ENCODE measurements around the gene CDK14. TPM values are rescaled to one million over a fixed set of nuclear protein-coding genes. Genes with fewer than 3 reads are reported as not detected.

The CDK14 gene
- total RNA-seq, 2 donors from 2014 or later = 8.7 to 13.4 TPM

- Histone ChIP-seq H3K27ac (ENCODE audit: low read depth, low read length) (no peak overlapping the region), H3K9me3 (ENCODE audit: control insufficient read depth, low read length) (no peaks in the 10 kb centered on the region), H3K36me3 (ENCODE audit: control insufficient read depth, insufficient read depth, low read length) (no peaks in the 10 kb centered on the region), H3K4me3 (ENCODE audit: low read length) (no peak overlapping the region), H3K4me1 (ENCODE audit: control insufficient read depth, insufficient read depth, low read length) (peaks cover 17% of the 10 kb centered on the region), H3K27me3 (ENCODE audit: control insufficient read depth, insufficient read depth, low read length, poor library complexity, severe bottlenecking) (peaks cover 71% of the 10 kb centered on the region), H3K9ac (ENCODE audit: extremely low read depth, low read length, poor library complexity, severe bottlenecking) (no peak overlapping the region)
- H3K27me3 Mint-ChIP-seq (ENCODE audit: insufficient read depth) = peaks cover 38% of the 10 kb centered on the region
- no peak overlapping the region for H3K4me3 Mint-ChIP-seq
- H3K4me1 Mint-ChIP-seq = peaks cover 26% of the 10 kb centered on the region
- 45% methylated on average over 3 of the region's 3 CpGs; no CpG with 5 or more reads in 1 of the 2 experiments for WGBS, 2 experiments (ENCODE audit: insufficient coverage in 1 of 2, insufficient read length in 1 of 2)
- no peak overlapping the region for H3K27ac Mint-ChIP-seq
- no peaks in the 10 kb centered on the region for H3K9me3 Mint-ChIP-seq
- no peak for TF ChIP-seq CTCF (conservative IDR thresholded peaks at IDR 0.05)
- DNase-seq = no peak
- H3K36me3 Mint-ChIP-seq (ENCODE audit: low read depth) = no peaks in the 10 kb centered on the region
These were observed 82.9 kb downstream of the CDK14 start for GRCh38 chr7:90678986-90679385.

- Mint-ChIP-seq H3K36me3 (ENCODE audit: low read depth) (no peaks in the 10 kb centered on the region), H3K27ac (no peak overlapping the region), H3K4me3 (no peak overlapping the region), H3K9me3 (no peaks in the 10 kb centered on the region), H3K27me3 (ENCODE audit: insufficient read depth) (peaks cover 38% of the 10 kb centered on the region), H3K4me1 (peaks cover 22% of the 10 kb centered on the region)
- H3K4me1 ChIP-seq (ENCODE audit: control insufficient read depth, insufficient read depth, low read length) = peaks cover 10% of the 10 kb centered on the region
- H3K27ac ChIP-seq (ENCODE audit: low read depth, low read length) = no peak overlapping the region
- no peak overlapping the region for H3K9ac ChIP-seq (ENCODE audit: extremely low read depth, low read length, poor library complexity, severe bottlenecking)
- H3K9me3 ChIP-seq (ENCODE audit: control insufficient read depth, low read length) = no peaks in the 10 kb centered on the region
- TF ChIP-seq CTCF (conservative IDR thresholded peaks at IDR 0.05) = no peak
- no peaks in the 10 kb centered on the region for H3K36me3 ChIP-seq (ENCODE audit: control insufficient read depth, insufficient read depth, low read length)
- DNase-seq = no peak
- WGBS, 2 experiments (ENCODE audit: insufficient coverage in 1 of 2, insufficient read length in 1 of 2) = 86 to 93% methylated on average over 1 to 4 of the region's 4 CpGs
- no peak overlapping the region for H3K4me3 ChIP-seq (ENCODE audit: low read length)
- peaks cover 67% of the 10 kb centered on the region for H3K27me3 ChIP-seq (ENCODE audit: control insufficient read depth, insufficient read depth, low read length, poor library complexity, severe bottlenecking)
These were observed 84.4 kb downstream of the CDK14 start for GRCh38 chr7:90680484-90680883.

- Mint-ChIP-seq H3K4me3 (no peak overlapping the region), H3K27ac (no peak overlapping the region), H3K4me1 (peaks cover 22% of the 10 kb centered on the region), H3K9me3 (no peaks in the 10 kb centered on the region), H3K36me3 (ENCODE audit: low read depth) (no peaks in the 10 kb centered on the region), H3K27me3 (ENCODE audit: insufficient read depth) (peaks cover 33% of the 10 kb centered on the region)
- Histone ChIP-seq H3K27me3 (ENCODE audit: control insufficient read depth, insufficient read depth, low read length, poor library complexity, severe bottlenecking) (peaks cover 57% of the 10 kb centered on the region), H3K9ac (ENCODE audit: extremely low read depth, low read length, poor library complexity, severe bottlenecking) (no peak overlapping the region), H3K27ac (ENCODE audit: low read depth, low read length) (no peak overlapping the region), H3K4me1 (ENCODE audit: control insufficient read depth, insufficient read depth, low read length) (peaks cover 10% of the 10 kb centered on the region), H3K9me3 (ENCODE audit: control insufficient read depth, low read length) (no peaks in the 10 kb centered on the region), H3K36me3 (ENCODE audit: control insufficient read depth, insufficient read depth, low read length) (no peaks in the 10 kb centered on the region), H3K4me3 (ENCODE audit: low read length) (no peak overlapping the region)
- no peak for DNase-seq
- TF ChIP-seq CTCF (conservative IDR thresholded peaks at IDR 0.05) = no peak
- WGBS, 2 experiments (ENCODE audit: insufficient coverage in 1 of 2, insufficient read length in 1 of 2) = 78 to 96% methylated on average over 2 of the region's 2 CpGs
These were observed 85.4 kb downstream of the CDK14 start for GRCh38 chr7:90681336-90682022.
